ENCODE data around the gene SELENOM. TPM values are rescaled to one million over a fixed set of nuclear protein-coding genes. Genes with fewer than 3 reads are reported as not detected.

The SELENOM gene
- polyA plus RNA-seq, 4 donors, result 6.4 to 29.0 (median 12.2) TPM

Other genes starting within 250 kb of the SELENOM start
- 10 to 100 TPM; 30.6 to 37.2 (median 37.0) TPM for gene MORC2, start 138.8 kb downstream of the SELENOM start, polyA plus RNA-seq (ENCODE audit: insufficient read length in 4 of 4)
- 100 to 1,000 TPM; 202 to 245 (median 211) TPM for gene TUG1, start 138.3 kb downstream of the SELENOM start, polyA plus RNA-seq (ENCODE audit: insufficient read length in 4 of 4)
- 10 to 100 TPM; 31.0 to 52.3 (median 45.0) TPM for gene SMTN, start 26.2 kb downstream of the SELENOM start, polyA plus RNA-seq (ENCODE audit: insufficient read length in 4 of 4)
- gene INPP5J, start 15.4 kb upstream of the SELENOM start, polyA plus RNA-seq (ENCODE audit: insufficient read length in 4 of 4), result 1 to 10 TPM; 1.9 to 6.6 (median 4.7) TPM
- under 1 TPM; 0.07 to 0.27 (median 0.16) TPM for gene PLA2G3, start 32.9 kb upstream of the SELENOM start, polyA plus RNA-seq (ENCODE audit: insufficient read length in 4 of 4)
- gene RNF185, start 52.6 kb upstream of the SELENOM start, polyA plus RNA-seq (ENCODE audit: insufficient read length in 4 of 4), result 10 to 100 TPM; 34.8 to 55.0 (median 53.4) TPM
- 10 to 100 TPM; 26.4 to 61.9 (median 47.8) TPM for gene LIMK2, start 104.7 kb upstream of the SELENOM start, polyA plus RNA-seq (ENCODE audit: insufficient read length in 4 of 4)
- gene PIK3IP1, start 184.9 kb upstream of the SELENOM start, polyA plus RNA-seq (ENCODE audit: insufficient read length in 4 of 4), result 10 to 100 TPM in 3 of 4 donors, 1 to 10 TPM in 1; 8.1 to 15.1 (median 12.9) TPM
- gene PATZ1, start 238.8 kb upstream of the SELENOM start, polyA plus RNA-seq (ENCODE audit: insufficient read length in 4 of 4), result 10 to 100 TPM; 37.5 to 82.6 (median 73.0) TPM